ENCODE results near the gene NABP1.

The NABP1 gene

GRCh38 chr2:191697870-191698269 lies 19.9 kb downstream of the NABP1 start:
- Histone ChIP-seq H4K8ac (ENCODE audit: low read depth, low read length) (no peak overlapping the region), H3K4ac (ENCODE audit: low read length) (no peak overlapping the region), H3K4me1 (ENCODE audit: control insufficient read depth in 2 of 2, insufficient read depth in 1 of 2, low read depth in 1 of 2, low read length in 2 of 2) (peaks cover 0 to 2% of the 10 kb centered on the region in 2 donors), H3K4me2 (ENCODE audit: insufficient read depth, low read length, poor library complexity, severe bottlenecking) (no peak overlapping the region), H3K23ac (ENCODE audit: low read depth, low read length, poor library complexity) (no peak overlapping the region), H2BK5ac (ENCODE audit: low read length) (no peak overlapping the region), H3K9ac (ENCODE audit: low read depth, low read length, poor library complexity) (no peak overlapping the region), H2BK12ac (ENCODE audit: low read length) (no peak overlapping the region), H3K4me3 (ENCODE audit: low read length in 2 of 2) (no peak overlapping the region), H2AFZ (ENCODE audit: low read length) (no peak overlapping the region), H3K14ac (ENCODE audit: low read length) (no peak overlapping the region), H3K18ac (ENCODE audit: low read length) (no peak overlapping the region), H3K27me3 (ENCODE audit: control insufficient read depth in 3 of 3, insufficient read depth in 3 of 3, low read depth in 1 of 3, low read length in 3 of 3) (no peaks in the 10 kb centered on the region), H2BK15ac (ENCODE audit: low read length) (no peak overlapping the region), H3K36me3 (replicated peaks in 1 of 2; ENCODE audit: control insufficient read depth in 2 of 2, insufficient read depth in 2 of 2, low read length in 2 of 2) (no peaks in the 10 kb centered on the region), H3K27ac (replicated peaks; ENCODE audit: low read length) (no peak overlapping the region), H3K9me3 (replicated peaks in 1 of 2; ENCODE audit: control insufficient read depth in 2 of 2, insufficient read depth in 1 of 2, low read depth in 1 of 2, low read length in 2 of 2) (no peaks in the 10 kb centered on the region), H3K79me1 (ENCODE audit: low read depth, low read length) (no peaks in the 10 kb centered on the region), H4K91ac (ENCODE audit: low read depth, low read length, poor library complexity) (no peak overlapping the region), H2BK120ac (ENCODE audit: low read depth, low read length) (no peak overlapping the region), H2AK5ac (ENCODE audit: low read depth, low read length) (no peak overlapping the region)
- no CpG with 5 or more reads among the region's 3 CpGs for WGBS, 2 donors (ENCODE audit: extremely low coverage in 2 of 2, insufficient read length in 2 of 2, insufficient replicate concordance in 1 of 2)
- no peak for DNase-seq (ENCODE audit: low spot score)

DNA sequence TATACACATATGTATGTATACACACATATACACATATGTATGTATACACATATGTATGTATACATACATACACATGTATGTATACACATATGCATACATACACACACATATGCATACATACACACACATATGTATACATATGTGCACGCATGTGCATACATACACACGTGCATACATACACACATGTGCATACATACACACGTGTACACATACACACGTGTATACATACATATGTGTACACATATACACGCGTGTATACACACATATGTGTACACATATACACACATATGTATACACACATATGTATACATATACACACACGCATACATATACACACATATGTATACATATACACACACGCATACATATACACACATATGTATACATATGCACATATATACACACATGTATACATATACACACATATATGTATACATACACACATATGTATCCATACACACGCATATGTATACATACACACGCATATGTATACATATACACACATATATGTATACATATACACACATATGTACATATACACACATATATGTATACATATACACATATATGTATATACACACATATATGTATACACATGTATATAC lies 21.5 kb downstream of the NABP1 start:
- H4K91ac ChIP-seq (ENCODE audit: low read depth, low read length, poor library complexity) = no peak overlapping the region
- peaks cover 0 to 2% of the 10 kb centered on the region in 2 donors for H3K4me1 ChIP-seq (ENCODE audit: control insufficient read depth in 2 of 2, insufficient read depth in 1 of 2, low read depth in 1 of 2, low read length in 2 of 2)
- no peak overlapping the region for H3K4ac ChIP-seq (ENCODE audit: low read length)
- no peak overlapping the region for H3K14ac ChIP-seq (ENCODE audit: low read length)
- no peaks in the 10 kb centered on the region for H3K79me1 ChIP-seq (ENCODE audit: low read depth, low read length)
- H4K8ac ChIP-seq (ENCODE audit: low read depth, low read length) = no peak overlapping the region
- no CpG with 5 or more reads among the region's 10 CpGs for WGBS, 2 donors (ENCODE audit: extremely low coverage in 2 of 2, insufficient read length in 2 of 2, insufficient replicate concordance in 1 of 2)
- H3K4me3 ChIP-seq (ENCODE audit: low read length in 2 of 2) = no peak overlapping the region
- H2BK15ac ChIP-seq (ENCODE audit: low read length) = no peak overlapping the region
- H3K9me3 ChIP-seq (replicated peaks in 1 of 2; ENCODE audit: control insufficient read depth in 2 of 2, insufficient read depth in 1 of 2, low read depth in 1 of 2, low read length in 2 of 2) = no peaks in the 10 kb centered on the region
- no peaks in the 10 kb centered on the region for H3K27me3 ChIP-seq (ENCODE audit: control insufficient read depth in 3 of 3, insufficient read depth in 3 of 3, low read depth in 1 of 3, low read length in 3 of 3)
- no peak overlapping the region for H2BK120ac ChIP-seq (ENCODE audit: low read depth, low read length)
- no peak overlapping the region for H2BK5ac ChIP-seq (ENCODE audit: low read length)
- no peak overlapping the region for H2BK12ac ChIP-seq (ENCODE audit: low read length)
- H2AFZ ChIP-seq (ENCODE audit: low read length) = no peak overlapping the region
- no peak overlapping the region for H3K27ac ChIP-seq (replicated peaks; ENCODE audit: low read length)
- DNase-seq (ENCODE audit: low spot score) = no peak
- H3K23ac ChIP-seq (ENCODE audit: low read depth, low read length, poor library complexity) = no peak overlapping the region
- H3K36me3 ChIP-seq (replicated peaks in 1 of 2; ENCODE audit: control insufficient read depth in 2 of 2, insufficient read depth in 2 of 2, low read length in 2 of 2) = no peaks in the 10 kb centered on the region
- H2AK5ac ChIP-seq (ENCODE audit: low read depth, low read length) = no peak overlapping the region
- no peak overlapping the region for H3K18ac ChIP-seq (ENCODE audit: low read length)
- no peak overlapping the region for H3K4me2 ChIP-seq (ENCODE audit: insufficient read depth, low read length, poor library complexity, severe bottlenecking)
- peak overlapping the region; percentile 30 for H3K9ac ChIP-seq (ENCODE audit: low read depth, low read length, poor library complexity)

DNA sequence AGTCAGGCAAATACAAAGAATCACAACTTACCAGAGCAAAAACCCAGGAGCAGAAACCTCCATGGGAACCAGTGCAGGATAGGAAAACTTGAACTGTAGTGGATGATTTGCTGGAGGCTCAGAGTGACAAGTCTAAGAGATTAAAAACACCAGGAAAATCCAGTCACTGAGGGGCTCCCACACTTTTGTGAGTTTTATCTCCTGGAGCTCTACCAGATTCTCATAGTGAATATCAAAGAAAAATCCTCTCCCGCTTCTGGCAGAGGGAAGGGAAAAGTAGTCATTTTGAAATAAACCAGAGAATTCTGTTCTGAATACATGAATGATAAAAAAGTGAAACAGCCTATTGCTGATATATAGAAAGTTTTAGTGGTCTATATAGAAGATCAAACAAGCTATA lies 23.1 kb downstream of the NABP1 start:
- Histone ChIP-seq H3K27ac (replicated peaks; ENCODE audit: low read length) (no peak overlapping the region), H4K8ac (ENCODE audit: low read depth, low read length) (no peak overlapping the region), H3K18ac (ENCODE audit: low read length) (no peak overlapping the region), H3K23ac (ENCODE audit: low read depth, low read length, poor library complexity) (no peak overlapping the region), H2AK5ac (ENCODE audit: low read depth, low read length) (no peak overlapping the region), H3K9me3 (replicated peaks in 1 of 2; ENCODE audit: control insufficient read depth in 2 of 2, insufficient read depth in 1 of 2, low read depth in 1 of 2, low read length in 2 of 2) (no peaks in the 10 kb centered on the region), H3K79me1 (ENCODE audit: low read depth, low read length) (no peaks in the 10 kb centered on the region), H3K4me3 (ENCODE audit: low read length in 2 of 2) (no peak overlapping the region), H3K4me1 (ENCODE audit: control insufficient read depth in 2 of 2, insufficient read depth in 1 of 2, low read depth in 1 of 2, low read length in 2 of 2) (peaks cover 0 to 2% of the 10 kb centered on the region in 2 donors), H3K14ac (ENCODE audit: low read length) (no peak overlapping the region), H3K4ac (ENCODE audit: low read length) (no peak overlapping the region), H2BK120ac (ENCODE audit: low read depth, low read length) (no peak overlapping the region), H3K27me3 (ENCODE audit: control insufficient read depth in 3 of 3, insufficient read depth in 3 of 3, low read depth in 1 of 3, low read length in 3 of 3) (peaks cover 0 to 9% (median 0%) of the 10 kb centered on the region in 3 experiments), H2AFZ (ENCODE audit: low read length) (no peak overlapping the region), H4K91ac (ENCODE audit: low read depth, low read length, poor library complexity) (no peak overlapping the region), H3K36me3 (replicated peaks in 1 of 2; ENCODE audit: control insufficient read depth in 2 of 2, insufficient read depth in 2 of 2, low read length in 2 of 2) (no peaks in the 10 kb centered on the region), H2BK15ac (ENCODE audit: low read length) (no peak overlapping the region), H2BK12ac (ENCODE audit: low read length) (no peak overlapping the region), H2BK5ac (ENCODE audit: low read length) (no peak overlapping the region), H3K4me2 (ENCODE audit: insufficient read depth, low read length, poor library complexity, severe bottlenecking) (no peak overlapping the region), H3K9ac (ENCODE audit: low read depth, low read length, poor library complexity) (no peak overlapping the region)
- no peak for DNase-seq (ENCODE audit: low spot score)
- WGBS, 2 donors (ENCODE audit: extremely low coverage in 2 of 2, insufficient read length in 2 of 2, insufficient replicate concordance in 1 of 2) = no CpG with 5 or more reads among the region's 1 CpG

GRCh38 chr2:191701696-191702095 lies 23.8 kb downstream of the NABP1 start:
- no peak overlapping the region for H4K91ac ChIP-seq (ENCODE audit: low read depth, low read length, poor library complexity)
- H2BK15ac ChIP-seq (ENCODE audit: low read length) = no peak overlapping the region
- no peak overlapping the region for H3K9ac ChIP-seq (ENCODE audit: low read depth, low read length, poor library complexity)
- H3K27ac ChIP-seq (replicated peaks; ENCODE audit: low read length) = no peak overlapping the region
- H3K4ac ChIP-seq (ENCODE audit: low read length) = no peak overlapping the region
- no peak overlapping the region for H2AFZ ChIP-seq (ENCODE audit: low read length)
- no peak overlapping the region for H2BK5ac ChIP-seq (ENCODE audit: low read length)
- peaks cover 0 to 2% of the 10 kb centered on the region in 2 donors for H3K4me1 ChIP-seq (ENCODE audit: control insufficient read depth in 2 of 2, insufficient read depth in 1 of 2, low read depth in 1 of 2, low read length in 2 of 2)
- peaks cover 0 to 9% (median 0%) of the 10 kb centered on the region in 3 experiments for H3K27me3 ChIP-seq (ENCODE audit: control insufficient read depth in 3 of 3, insufficient read depth in 3 of 3, low read depth in 1 of 3, low read length in 3 of 3)
- H2AK5ac ChIP-seq (ENCODE audit: low read depth, low read length) = no peak overlapping the region
- H2BK120ac ChIP-seq (ENCODE audit: low read depth, low read length) = no peak overlapping the region
- no peak overlapping the region for H3K4me2 ChIP-seq (ENCODE audit: insufficient read depth, low read length, poor library complexity, severe bottlenecking)
- H2BK12ac ChIP-seq (ENCODE audit: low read length) = no peak overlapping the region
- no peak overlapping the region for H4K8ac ChIP-seq (ENCODE audit: low read depth, low read length)
- H3K9me3 ChIP-seq (replicated peaks in 1 of 2; ENCODE audit: control insufficient read depth in 2 of 2, insufficient read depth in 1 of 2, low read depth in 1 of 2, low read length in 2 of 2) = no peaks in the 10 kb centered on the region
- no peak overlapping the region for H3K4me3 ChIP-seq (ENCODE audit: low read length in 2 of 2)
- H3K79me1 ChIP-seq (ENCODE audit: low read depth, low read length) = no peaks in the 10 kb centered on the region
- H3K23ac ChIP-seq (ENCODE audit: low read depth, low read length, poor library complexity) = no peak overlapping the region
- H3K14ac ChIP-seq (ENCODE audit: low read length) = no peak overlapping the region
- DNase-seq (ENCODE audit: low spot score) = no peak
- H3K36me3 ChIP-seq (replicated peaks in 1 of 2; ENCODE audit: control insufficient read depth in 2 of 2, insufficient read depth in 2 of 2, low read length in 2 of 2) = no peaks in the 10 kb centered on the region
- no CpG with 5 or more reads among the region's 2 CpGs for WGBS, 2 donors (ENCODE audit: extremely low coverage in 2 of 2, insufficient read length in 2 of 2, insufficient replicate concordance in 1 of 2)
- no peak overlapping the region for H3K18ac ChIP-seq (ENCODE audit: low read length)

Data from neuronal stem cell (in vitro differentiated cells).